Activated T-cell treated with anti-CD3 and anti-CD28 coated beads for 1 hour (primary cell): ENCODE results near the gene PBX1.

Source experiments
- DNase-seq: peaks from one replicate; pipeline ENCODE4 v3.0.0-alpha.2; 2020; ENCODE audit warnings: low read depth

The PBX1 gene

GRCh38 chr1:164759979-164760469 lies 201.0 kb downstream of the PBX1 start:
- DNase-seq = no peak

- DNase-seq = no peak
Measured at GRCh38 chr1:164760569-164760968, 201.6 kb downstream of the PBX1 start.

- no peak for DNase-seq
Measured at GRCh38 chr1:164761009-164761408, 202.0 kb downstream of the PBX1 start.

GRCh38 chr1:164763098-164763497 lies 204.1 kb downstream of the PBX1 start:
- no peak for DNase-seq

- no peak for DNase-seq
Measured at GRCh38 chr1:164764333-164764732, 205.3 kb downstream of the PBX1 start.

GRCh38 chr1:164765557-164765956 lies 206.6 kb downstream of the PBX1 start:
- no peak for DNase-seq

- no peak for DNase-seq
Measured at GRCh38 chr1:164765992-164766720, 207.2 kb downstream of the PBX1 start.

GRCh38 chr1:164767752-164768402 lies 208.9 kb downstream of the PBX1 start:
- no peak for DNase-seq

GRCh38 chr1:164768619-164769018 lies 209.6 kb downstream of the PBX1 start:
- DNase-seq = no peak

GRCh38 chr1:164769486-164770130 lies 210.6 kb downstream of the PBX1 start:
- no peak for DNase-seq

GRCh38 chr1:164770131-164770529 lies 211.1 kb downstream of the PBX1 start:
- no peak for DNase-seq

- no peak for DNase-seq
Measured at GRCh38 chr1:164771041-164771618, 212.1 kb downstream of the PBX1 start.

GRCh38 chr1:164771619-164772361 lies 212.8 kb downstream of the PBX1 start:
- no peak for DNase-seq

- DNase-seq = no peak
Measured at GRCh38 chr1:164772635-164773034, 213.7 kb downstream of the PBX1 start.

GRCh38 chr1:164773102-164773501 lies 214.1 kb downstream of the PBX1 start:
- DNase-seq = no peak

GRCh38 chr1:164774413-164774812 lies 215.4 kb downstream of the PBX1 start:
- no peak for DNase-seq

- no peak for DNase-seq
Measured at GRCh38 chr1:164774819-164775654, 216.1 kb downstream of the PBX1 start.

- no peak for DNase-seq
Measured at GRCh38 chr1:164777518-164777917, 218.5 kb downstream of the PBX1 start.

GRCh38 chr1:164779376-164779775 lies 220.4 kb downstream of the PBX1 start:
- DNase-seq = no peak

GRCh38 chr1:164780111-164780812 lies 221.3 kb downstream of the PBX1 start:
- DNase-seq = no peak
